ENCODE data around the gene CACNA1S. TPM values are rescaled to one million over a fixed set of nuclear protein-coding genes. Genes with fewer than 3 reads are reported as not detected.

The CACNA1S gene
- polyA plus RNA-seq, 1 of the 3 experiments (the other 2 are of a cell fraction) = not detected

- CTCF ChIA-PET = interaction anchor here (1.1 to 3.8 kb wide), 2 partner anchors 16 to 30 kb away, joined by 4 to 24 read pairs; no protein-coding TSS in a partner anchor
- Histone ChIP-seq H3F3A (replicated peaks; ENCODE audit: insufficient read depth) (no peaks in the 10 kb centered on the region), H2AFZ (ENCODE audit: low read depth) (no peak overlapping the region), H3K9me3 (no peaks in the 10 kb centered on the region), H3K79me2 (ENCODE audit: insufficient read depth) (no peaks in the 10 kb centered on the region), H3K4me3 (ENCODE audit: low read depth in 2 of 2, low read length in 1 of 2) (no peak overlapping the region), H3K27me3 (ENCODE audit: insufficient read depth) (no peaks in the 10 kb centered on the region), H3K9ac (no peak overlapping the region), H3K4me2 (no peak overlapping the region), H3K27ac (ENCODE audit: low read depth in 2 of 2, low read length in 1 of 2) (no peak overlapping the region), H3K36me3 (replicated peaks in 1 of 2; ENCODE audit: control insufficient read depth in 1 of 2, insufficient read depth in 2 of 2, low read length in 1 of 2) (no peaks in the 10 kb centered on the region), H4K20me1 (ENCODE audit: insufficient read depth) (no peaks in the 10 kb centered on the region), H3K9me2 (no peaks in the 10 kb centered on the region), H3K4me1 (ENCODE audit: control insufficient read depth in 1 of 2, insufficient read depth in 2 of 2, low read depth in 1 of 2, low read length in 1 of 2) (no peaks in the 10 kb centered on the region)
- POLR2A ChIA-PET = no interaction called here
- TF ChIP-seq, protein P1, sequence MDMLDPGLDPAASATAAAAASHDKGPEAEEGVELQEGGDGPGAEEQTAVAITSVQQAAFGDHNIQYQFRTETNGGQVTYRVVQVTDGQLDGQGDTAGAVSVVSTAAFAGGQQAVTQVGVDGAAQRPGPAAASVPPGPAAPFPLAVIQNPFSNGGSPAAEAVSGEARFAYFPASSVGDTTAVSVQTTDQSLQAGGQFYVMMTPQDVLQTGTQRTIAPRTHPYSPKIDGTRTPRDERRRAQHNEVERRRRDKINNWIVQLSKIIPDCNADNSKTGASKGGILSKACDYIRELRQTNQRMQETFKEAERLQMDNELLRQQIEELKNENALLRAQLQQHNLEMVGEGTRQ (IDR thresholded peaks at IDR 0.05; ENCODE audit: borderline replicate concordance, low read depth, low read length) = no peak
- TF ChIP-seq POLR2AphosphoS5 (IDR thresholded peaks at IDR 0.05; ENCODE audit: low read depth, low read length) = no peak
- no peak for TF ChIP-seq YY1 (IDR thresholded peaks at IDR 0.05; ENCODE audit: low read depth)
- TF ChIP-seq IRF3 (IDR thresholded peaks at IDR 0.05; ENCODE audit: low read depth, low read length) = no peak
- no peak for TF ChIP-seq FOXJ3 (CRISPR knock-in tag; IDR thresholded peaks at IDR 0.05)
- TF ChIP-seq TAF1 (IDR thresholded peaks at IDR 0.05; ENCODE audit: borderline replicate concordance, low read depth, low read length) = no peak
- no peak for TF ChIP-seq EP300 (IDR thresholded peaks at IDR 0.05; ENCODE audit: borderline replicate concordance in 1 of 2, low read depth in 1 of 2, low read length in 1 of 2)
- no peak for TF ChIP-seq FOSL2 (IDR thresholded peaks at IDR 0.05; ENCODE audit: borderline replicate concordance, low read depth)
- no peak for TF ChIP-seq ELF1 (IDR thresholded peaks at IDR 0.05)
- TF ChIP-seq MXI1 (IDR thresholded peaks at IDR 0.05; ENCODE audit: low read depth, low read length) = no peak
- no peak for TF ChIP-seq NRF1 (IDR thresholded peaks at IDR 0.05; ENCODE audit: low read depth, low read length)
- no peak for TF ChIP-seq ZBTB33 (IDR thresholded peaks at IDR 0.05; ENCODE audit: borderline replicate concordance, low read depth)
- TF ChIP-seq RXRA (IDR thresholded peaks at IDR 0.05; ENCODE audit: borderline replicate concordance, low read depth) = no peak
- no peak for TF ChIP-seq RAD21 (IDR thresholded peaks at IDR 0.05; ENCODE audit: low read length)
- TF ChIP-seq, protein P2, sequence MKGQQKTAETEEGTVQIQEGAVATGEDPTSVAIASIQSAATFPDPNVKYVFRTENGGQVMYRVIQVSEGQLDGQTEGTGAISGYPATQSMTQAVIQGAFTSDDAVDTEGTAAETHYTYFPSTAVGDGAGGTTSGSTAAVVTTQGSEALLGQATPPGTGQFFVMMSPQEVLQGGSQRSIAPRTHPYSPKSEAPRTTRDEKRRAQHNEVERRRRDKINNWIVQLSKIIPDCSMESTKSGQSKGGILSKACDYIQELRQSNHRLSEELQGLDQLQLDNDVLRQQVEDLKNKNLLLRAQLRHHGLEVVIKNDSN (IDR thresholded peaks at IDR 0.05; ENCODE audit: borderline replicate concordance, low read depth) = no peak
- no peak for TF ChIP-seq JUND (IDR thresholded peaks at IDR 0.05)
- no peak for TF ChIP-seq PBX3 (IDR thresholded peaks at IDR 0.05)
- no peak for TF ChIP-seq CTCF (IDR thresholded peaks at IDR 0.05)
- no peak for TF ChIP-seq SIN3A (IDR thresholded peaks at IDR 0.05; ENCODE audit: borderline replicate concordance, low read depth, low read length)
- DNase-seq = no peak
- WGBS (ENCODE audit: low lambda C conversion rate) = 60% methylated on average over 1 of the region's 1 CpG
These were observed 109.7 kb downstream of the CACNA1S start for GRCh38 chr1:201002510-201002909.

Measured in SK-N-SH (cell line).